ENCODE measurements around the gene PM20D2.

The PM20D2 gene, protein sequence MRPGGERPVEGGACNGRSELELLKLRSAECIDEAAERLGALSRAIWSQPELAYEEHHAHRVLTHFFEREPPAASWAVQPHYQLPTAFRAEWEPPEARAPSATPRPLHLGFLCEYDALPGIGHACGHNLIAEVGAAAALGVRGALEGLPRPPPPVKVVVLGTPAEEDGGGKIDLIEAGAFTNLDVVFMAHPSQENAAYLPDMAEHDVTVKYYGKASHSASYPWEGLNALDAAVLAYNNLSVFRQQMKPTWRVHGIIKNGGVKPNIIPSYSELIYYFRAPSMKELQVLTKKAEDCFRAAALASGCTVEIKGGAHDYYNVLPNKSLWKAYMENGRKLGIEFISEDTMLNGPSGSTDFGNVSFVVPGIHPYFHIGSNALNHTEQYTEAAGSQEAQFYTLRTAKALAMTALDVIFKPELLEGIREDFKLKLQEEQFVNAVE

DNA sequence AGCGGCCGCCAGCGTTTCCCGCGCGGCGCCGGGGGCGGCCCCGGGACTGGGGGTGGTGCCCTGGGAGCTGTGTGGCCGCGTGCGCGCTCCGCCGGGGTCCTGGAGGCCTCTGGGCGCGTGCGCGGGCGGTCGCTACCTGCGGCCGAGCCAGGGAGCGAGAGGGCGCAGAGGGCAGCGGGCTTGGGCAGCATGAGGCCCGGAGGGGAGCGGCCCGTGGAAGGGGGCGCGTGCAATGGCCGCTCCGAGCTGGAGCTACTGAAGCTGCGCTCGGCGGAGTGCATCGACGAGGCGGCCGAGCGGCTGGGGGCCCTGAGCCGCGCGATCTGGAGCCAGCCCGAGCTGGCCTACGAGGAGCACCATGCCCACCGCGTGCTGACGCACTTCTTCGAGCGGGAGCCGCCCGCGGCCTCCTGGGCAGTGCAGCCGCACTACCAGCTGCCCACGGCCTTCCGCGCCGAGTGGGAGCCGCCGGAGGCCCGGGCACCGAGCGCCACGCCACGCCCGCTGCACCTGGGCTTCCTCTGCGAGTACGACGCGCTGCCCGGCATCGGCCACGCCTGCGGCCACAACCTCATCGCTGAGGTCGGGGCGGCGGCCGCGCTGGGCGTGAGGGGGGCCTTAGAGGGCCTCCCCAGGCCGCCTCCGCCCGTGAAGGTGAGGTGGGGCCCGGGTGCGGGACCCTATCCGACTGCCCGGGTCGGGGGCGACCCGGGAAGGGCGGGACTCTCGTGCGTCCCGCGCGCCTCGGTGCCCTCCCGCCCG lies at the start of gene PM20D2:
TSS of gene PM20D2 (plus strand) at position 100 of the 762 bp plus-strand sequence. CDS start at position 190, 90 bp downstream.
- Histone ChIP-seq H3K4me1 (ENCODE audit: control insufficient read depth, insufficient read depth, low read length) (peaks cover 3% of the 10 kb centered on the region), H3K9ac (ENCODE audit: low read length) (peak within 1 kb of the TSS; percentile 81), H3K36me3 (ENCODE audit: control insufficient read depth, insufficient read depth, low read length, severe bottlenecking) (no peaks in the 10 kb centered on the region), H3K9me3 (ENCODE audit: control insufficient read depth, low read length) (no peaks in the 10 kb centered on the region), H3K4me3 (ENCODE audit: low read length) (peak within 1 kb of the TSS; percentile 89), H3K27me3 (replicated peaks; ENCODE audit: control insufficient read depth, insufficient read depth, low read length) (no peaks in the 10 kb centered on the region)
- peak; percentile 70 for DNase-seq (ENCODE audit: low read depth)

GRCh38 chr6:89098461-89098860 lies 47.4 kb upstream of the PM20D2 start:
- Histone ChIP-seq H3K4me3 (ENCODE audit: low read length) (peak overlapping the region; percentile 35), H3K9me3 (ENCODE audit: control insufficient read depth, low read length) (no peaks in the 10 kb centered on the region), H3K4me1 (ENCODE audit: control insufficient read depth, insufficient read depth, low read length) (peaks cover 8% of the 10 kb centered on the region), H3K27me3 (replicated peaks; ENCODE audit: control insufficient read depth, insufficient read depth, low read length) (no peaks in the 10 kb centered on the region), H3K9ac (ENCODE audit: low read length) (no peak overlapping the region), H3K36me3 (ENCODE audit: control insufficient read depth, insufficient read depth, low read length, severe bottlenecking) (no peaks in the 10 kb centered on the region)
- no peak for DNase-seq (ENCODE audit: low read depth)

GRCh38 chr6:89100114-89100513 lies 45.7 kb upstream of the PM20D2 start:
- H3K36me3 ChIP-seq (ENCODE audit: control insufficient read depth, insufficient read depth, low read length, severe bottlenecking), result no peaks in the 10 kb centered on the region

DNA sequence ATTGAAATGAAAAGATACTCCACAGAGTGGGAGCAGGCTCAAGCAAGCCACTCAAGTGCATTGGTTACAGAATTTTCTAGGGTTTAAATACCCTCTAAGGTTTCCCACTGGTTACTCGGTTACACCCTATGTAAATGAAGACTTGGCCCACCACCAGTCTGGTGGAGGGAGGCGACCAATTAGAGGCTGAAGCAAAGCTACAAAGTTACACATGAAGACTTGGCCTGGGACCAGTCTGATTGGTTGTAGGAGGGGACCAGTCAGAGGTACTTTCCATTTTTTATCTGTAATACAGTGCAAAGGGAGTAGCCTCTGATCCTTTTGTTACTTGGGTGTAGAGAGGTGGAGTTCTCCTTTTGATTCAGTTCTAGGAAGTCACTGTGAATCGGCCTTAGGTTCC lies 35.6 kb upstream of the PM20D2 start:
- no peaks in the 10 kb centered on the region for H3K4me1 ChIP-seq (ENCODE audit: control insufficient read depth, insufficient read depth, low read length)
- H3K9me3 ChIP-seq (ENCODE audit: control insufficient read depth, low read length), result no peaks in the 10 kb centered on the region
- no peak for DNase-seq (ENCODE audit: low read depth)
- no peak overlapping the region for H3K4me3 ChIP-seq (ENCODE audit: low read length)
- no peaks in the 10 kb centered on the region for H3K36me3 ChIP-seq (ENCODE audit: control insufficient read depth, insufficient read depth, low read length, severe bottlenecking)
- no peak overlapping the region for H3K9ac ChIP-seq (ENCODE audit: low read length)
- no peaks in the 10 kb centered on the region for H3K27me3 ChIP-seq (replicated peaks; ENCODE audit: control insufficient read depth, insufficient read depth, low read length)

More at GRCh38 chr6:89100114-89100513, 45.7 kb upstream of the PM20D2 start:
- DNase-seq (ENCODE audit: low read depth), result no peak
- Histone ChIP-seq H3K9ac (ENCODE audit: low read length) (no peak overlapping the region), H3K27me3 (replicated peaks; ENCODE audit: control insufficient read depth, insufficient read depth, low read length) (no peaks in the 10 kb centered on the region), H3K9me3 (ENCODE audit: control insufficient read depth, low read length) (no peaks in the 10 kb centered on the region), H3K4me3 (ENCODE audit: low read length) (no peak overlapping the region), H3K4me1 (ENCODE audit: control insufficient read depth, insufficient read depth, low read length) (peaks cover 8% of the 10 kb centered on the region)

- no peaks in the 10 kb centered on the region for H3K9me3 ChIP-seq (ENCODE audit: control insufficient read depth, low read length)
- no peak overlapping the region for H3K9ac ChIP-seq (ENCODE audit: low read length)
- no peak overlapping the region for H3K4me3 ChIP-seq (ENCODE audit: low read length)
- peaks cover 3% of the 10 kb centered on the region for H3K4me1 ChIP-seq (ENCODE audit: control insufficient read depth, insufficient read depth, low read length)
- H3K36me3 ChIP-seq (ENCODE audit: control insufficient read depth, insufficient read depth, low read length, severe bottlenecking), result no peaks in the 10 kb centered on the region
- no peak for DNase-seq (ENCODE audit: low read depth)
- H3K27me3 ChIP-seq (replicated peaks; ENCODE audit: control insufficient read depth, insufficient read depth, low read length), result no peaks in the 10 kb centered on the region
Observed at GRCh38 chr6:89111933-89112332, 33.9 kb upstream of the PM20D2 start.

DNA sequence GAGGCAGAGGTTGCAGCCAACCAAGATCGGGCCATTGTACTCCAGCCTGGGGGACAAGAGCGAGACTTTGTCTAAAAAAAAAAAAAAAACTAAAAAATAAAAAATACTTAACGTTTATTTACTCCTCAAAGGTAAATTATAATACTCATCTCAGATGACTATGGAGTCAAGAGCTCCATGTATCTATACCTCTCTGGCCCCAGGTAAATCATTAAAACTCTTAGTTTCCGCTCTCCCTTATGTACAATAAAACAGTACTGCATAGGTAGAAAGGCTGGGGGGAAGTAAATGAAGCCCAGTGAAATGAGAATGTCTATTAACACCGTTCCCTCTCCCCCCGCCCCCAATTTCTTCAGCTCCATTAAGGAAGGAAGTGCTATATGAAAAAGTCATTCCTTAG lies 29.2 kb upstream of the PM20D2 start:
- H3K27me3 ChIP-seq (replicated peaks; ENCODE audit: control insufficient read depth, insufficient read depth, low read length), result no peaks in the 10 kb centered on the region
- H3K4me1 ChIP-seq (ENCODE audit: control insufficient read depth, insufficient read depth, low read length), result peaks cover 5% of the 10 kb centered on the region
- no peak for DNase-seq (ENCODE audit: low read depth)
- peak overlapping the region; percentile 85 for H3K4me3 ChIP-seq (ENCODE audit: low read length)
- no peaks in the 10 kb centered on the region for H3K36me3 ChIP-seq (ENCODE audit: control insufficient read depth, insufficient read depth, low read length, severe bottlenecking)
- peak overlapping the region; percentile 78 for H3K9ac ChIP-seq (ENCODE audit: low read length)
- H3K9me3 ChIP-seq (ENCODE audit: control insufficient read depth, low read length), result no peaks in the 10 kb centered on the region

DNA sequence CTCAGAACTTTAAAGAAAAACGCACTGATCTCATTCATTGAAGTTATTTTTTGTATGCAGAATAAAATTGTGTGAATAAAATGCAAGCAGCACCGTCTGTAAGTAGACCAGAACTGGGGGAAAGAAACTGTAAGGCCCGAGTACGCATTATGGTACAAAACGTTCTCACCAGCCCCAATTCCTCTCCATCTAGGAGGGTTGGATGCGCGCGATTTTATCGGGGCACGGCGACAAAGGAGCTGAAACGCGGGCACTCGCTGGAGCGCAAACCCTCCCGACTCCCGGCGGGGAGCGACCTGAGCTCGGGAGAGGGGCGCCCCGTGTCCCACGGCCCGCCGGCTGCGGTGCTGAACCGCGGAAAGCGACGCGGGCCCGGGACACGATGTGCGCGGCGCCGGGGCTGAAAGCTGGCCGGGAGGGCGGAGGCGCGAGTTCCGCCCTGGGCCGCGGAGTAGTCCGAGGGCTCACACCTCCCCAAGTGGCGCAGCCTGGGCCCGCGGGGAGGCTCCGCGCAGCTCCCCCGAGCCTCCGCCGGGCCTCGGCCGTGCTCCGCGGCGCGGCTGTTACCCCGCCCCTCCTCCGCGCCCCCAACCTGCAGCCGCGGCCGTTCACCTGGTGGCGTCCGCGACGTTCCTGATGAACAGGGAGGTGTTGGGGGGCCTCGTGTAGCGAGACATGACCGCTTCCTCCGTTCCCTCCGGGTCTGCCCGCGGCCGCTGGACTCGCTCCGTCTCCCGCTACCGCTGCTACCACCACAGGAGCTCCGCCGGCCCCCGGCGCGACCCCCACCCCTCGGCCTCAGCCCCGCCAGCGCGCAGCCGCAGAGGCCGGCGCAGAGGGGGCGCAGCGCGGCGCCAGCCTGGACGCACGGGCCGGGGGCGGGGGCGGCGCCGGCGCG lies 28.4 kb upstream of the PM20D2 start, which contains the start of gene SRSF12:
TSS of gene SRSF12 (minus strand) at position 861 of the 898 bp plus-strand sequence. CDS start at position 677, 184 bp downstream.
- no peaks in the 10 kb centered on the region for H3K9me3 ChIP-seq (ENCODE audit: control insufficient read depth, low read length)
- H3K36me3 ChIP-seq (ENCODE audit: control insufficient read depth, insufficient read depth, low read length, severe bottlenecking), result no peaks in the 10 kb centered on the region
- DNase-seq (ENCODE audit: low read depth), result peak; percentile 75
- no peaks in the 10 kb centered on the region for H3K27me3 ChIP-seq (replicated peaks; ENCODE audit: control insufficient read depth, insufficient read depth, low read length)
- H3K9ac ChIP-seq (ENCODE audit: low read length), result peak within 1 kb of the TSS; percentile 78
- H3K4me1 ChIP-seq (ENCODE audit: control insufficient read depth, insufficient read depth, low read length), result peaks cover 5% of the 10 kb centered on the region
- H3K4me3 ChIP-seq (ENCODE audit: low read length), result peak within 1 kb of the TSS; percentile 85

- peaks cover 5% of the 10 kb centered on the region for H3K4me1 ChIP-seq (ENCODE audit: control insufficient read depth, insufficient read depth, low read length)
- H3K36me3 ChIP-seq (ENCODE audit: control insufficient read depth, insufficient read depth, low read length, severe bottlenecking), result no peaks in the 10 kb centered on the region
- H3K9me3 ChIP-seq (ENCODE audit: control insufficient read depth, low read length), result no peaks in the 10 kb centered on the region
- no peak overlapping the region for H3K4me3 ChIP-seq (ENCODE audit: low read length)
- DNase-seq (ENCODE audit: low read depth), result no peak
- no peaks in the 10 kb centered on the region for H3K27me3 ChIP-seq (replicated peaks; ENCODE audit: control insufficient read depth, insufficient read depth, low read length)
- H3K9ac ChIP-seq (ENCODE audit: low read length), result no peak overlapping the region
Observed at GRCh38 chr6:89118931-89119330, 26.9 kb upstream of the PM20D2 start.

GRCh38 chr6:89120371-89120770 lies 25.5 kb upstream of the PM20D2 start:
- Histone ChIP-seq H3K9ac (ENCODE audit: low read length) (no peak overlapping the region), H3K27me3 (replicated peaks; ENCODE audit: control insufficient read depth, insufficient read depth, low read length) (no peaks in the 10 kb centered on the region), H3K4me3 (ENCODE audit: low read length) (no peak overlapping the region), H3K4me1 (ENCODE audit: control insufficient read depth, insufficient read depth, low read length) (peaks cover 5% of the 10 kb centered on the region), H3K9me3 (ENCODE audit: control insufficient read depth, low read length) (no peaks in the 10 kb centered on the region), H3K36me3 (ENCODE audit: control insufficient read depth, insufficient read depth, low read length, severe bottlenecking) (no peaks in the 10 kb centered on the region)
- no peak for DNase-seq (ENCODE audit: low read depth)

- Histone ChIP-seq H3K4me3 (ENCODE audit: low read length) (no peak overlapping the region), H3K27me3 (replicated peaks; ENCODE audit: control insufficient read depth, insufficient read depth, low read length) (no peaks in the 10 kb centered on the region), H3K36me3 (ENCODE audit: control insufficient read depth, insufficient read depth, low read length, severe bottlenecking) (no peaks in the 10 kb centered on the region), H3K9me3 (ENCODE audit: control insufficient read depth, low read length) (no peaks in the 10 kb centered on the region), H3K4me1 (ENCODE audit: control insufficient read depth, insufficient read depth, low read length) (peaks cover 2% of the 10 kb centered on the region), H3K9ac (ENCODE audit: low read length) (no peak overlapping the region)
- no peak for DNase-seq (ENCODE audit: low read depth)
Observed at GRCh38 chr6:89121934-89122333, 23.9 kb upstream of the PM20D2 start.
